Neural crest cell (in vitro differentiated cells): ENCODE data around the gene ZNRF1. TPM values are rescaled to one million over a fixed set of nuclear protein-coding genes. Genes with fewer than 3 reads are reported as not detected.

Experiments
- DNase-seq: peaks from one replicate; pipeline ENCODE4 v3.0.0; 2021; ENCODE audit warnings: low read depth, mixed read lengths, low spot score
- H3K27ac Mint-ChIP-seq: one replicate; pipeline ENCODE4 v1.8.0; 2021; ENCODE audit warnings: mild to moderate bottlenecking, mixed read lengths; ENCODE audit not compliant: unreplicated experiment
- H3K27me3 Mint-ChIP-seq: 2 replicates; pipeline ENCODE4 v1.8.0; 2021; ENCODE audit warnings: low read depth, mild to moderate bottlenecking, mixed read lengths
- H3K36me3 Mint-ChIP-seq: 2 replicates; pipeline ENCODE4 v1.8.0; 2021; ENCODE audit warnings: low read depth, mild to moderate bottlenecking, mixed read lengths
- H3K4me1 Mint-ChIP-seq: 2 replicates; pipeline ENCODE4 v1.8.0; 2021; ENCODE audit warnings: mixed read lengths
- H3K4me3 Mint-ChIP-seq: one replicate; pipeline ENCODE4 v1.8.0; 2021; ENCODE audit warnings: mild to moderate bottlenecking, mixed read lengths
- H3K9me3 Mint-ChIP-seq: 2 replicates; pipeline ENCODE4 v1.8.0; 2021; ENCODE audit warnings: mixed read lengths
- total RNA-seq: library from RNA; stranded (reverse); gene quantifications from 2 replicates; pipeline ENCODE4 v1.2.1, GENCODE V29; 2021
- TF ChIP-seq, protein P1 (sequence below): fragments of 200-600 bp; sonication (generic); conservative IDR thresholded peaks from 2 replicates; pipeline ENCODE4 v1.5.0; 2021; ENCODE audit warnings: antibody characterized with exemption, mild to moderate bottlenecking

Gene ZNRF1
- total RNA-seq, 1 donor from 2014 or later: 48.4 TPM

DNA sequence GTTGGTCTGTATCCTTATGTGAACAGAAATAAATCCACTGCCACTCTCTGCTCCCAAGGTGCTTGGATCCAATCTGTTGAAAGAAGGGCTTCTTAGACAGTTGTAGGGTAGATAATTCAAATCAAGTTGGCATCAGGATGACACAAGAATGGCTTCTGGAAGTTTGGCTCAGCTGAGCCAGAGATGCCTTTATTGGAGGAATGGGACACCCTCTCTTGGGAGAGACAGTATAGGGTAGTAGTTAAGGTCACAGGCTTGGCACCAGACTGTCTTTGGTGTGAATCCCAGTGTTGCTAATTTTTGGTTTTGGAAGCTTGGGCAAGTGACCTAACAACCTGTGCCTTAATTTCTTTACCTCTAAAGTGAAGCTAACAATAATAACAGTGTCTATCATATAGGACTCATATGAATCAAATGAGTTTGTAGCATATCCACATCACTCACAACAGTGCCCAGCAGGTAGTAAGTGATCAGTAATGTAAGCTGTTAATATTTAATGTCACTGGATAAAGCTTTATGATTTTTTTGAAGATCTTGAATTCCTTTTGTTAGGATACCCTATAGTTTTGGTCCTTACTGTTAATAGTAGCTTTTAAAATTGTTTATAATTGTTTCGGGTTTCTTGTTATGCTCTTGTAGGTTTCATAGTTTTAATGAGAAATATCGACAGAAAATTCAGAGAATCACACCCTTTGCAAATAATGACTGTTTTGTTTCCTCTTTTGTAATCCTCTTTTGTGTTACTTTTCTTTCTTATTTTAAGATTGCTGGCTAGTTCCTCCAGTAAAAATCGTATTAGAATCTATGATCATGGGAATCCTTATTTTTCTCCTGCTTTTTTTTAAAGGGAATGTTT lies 19.1 kb downstream of the ZNRF1 start:
- no peak for DNase-seq
- no peaks in the 10 kb centered on the region for H3K27me3 Mint-ChIP-seq
- peaks cover 9% of the 10 kb centered on the region for H3K9me3 Mint-ChIP-seq
- TF ChIP-seq, protein P1, sequence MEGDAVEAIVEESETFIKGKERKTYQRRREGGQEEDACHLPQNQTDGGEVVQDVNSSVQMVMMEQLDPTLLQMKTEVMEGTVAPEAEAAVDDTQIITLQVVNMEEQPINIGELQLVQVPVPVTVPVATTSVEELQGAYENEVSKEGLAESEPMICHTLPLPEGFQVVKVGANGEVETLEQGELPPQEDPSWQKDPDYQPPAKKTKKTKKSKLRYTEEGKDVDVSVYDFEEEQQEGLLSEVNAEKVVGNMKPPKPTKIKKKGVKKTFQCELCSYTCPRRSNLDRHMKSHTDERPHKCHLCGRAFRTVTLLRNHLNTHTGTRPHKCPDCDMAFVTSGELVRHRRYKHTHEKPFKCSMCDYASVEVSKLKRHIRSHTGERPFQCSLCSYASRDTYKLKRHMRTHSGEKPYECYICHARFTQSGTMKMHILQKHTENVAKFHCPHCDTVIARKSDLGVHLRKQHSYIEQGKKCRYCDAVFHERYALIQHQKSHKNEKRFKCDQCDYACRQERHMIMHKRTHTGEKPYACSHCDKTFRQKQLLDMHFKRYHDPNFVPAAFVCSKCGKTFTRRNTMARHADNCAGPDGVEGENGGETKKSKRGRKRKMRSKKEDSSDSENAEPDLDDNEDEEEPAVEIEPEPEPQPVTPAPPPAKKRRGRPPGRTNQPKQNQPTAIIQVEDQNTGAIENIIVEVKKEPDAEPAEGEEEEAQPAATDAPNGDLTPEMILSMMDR: no peak
- H3K4me1 Mint-ChIP-seq: peaks cover 10% of the 10 kb centered on the region
- peaks cover 27% of the 10 kb centered on the region for H3K36me3 Mint-ChIP-seq
- H3K27ac Mint-ChIP-seq: no peak overlapping the region
- no peak overlapping the region for H3K4me3 Mint-ChIP-seq

DNA sequence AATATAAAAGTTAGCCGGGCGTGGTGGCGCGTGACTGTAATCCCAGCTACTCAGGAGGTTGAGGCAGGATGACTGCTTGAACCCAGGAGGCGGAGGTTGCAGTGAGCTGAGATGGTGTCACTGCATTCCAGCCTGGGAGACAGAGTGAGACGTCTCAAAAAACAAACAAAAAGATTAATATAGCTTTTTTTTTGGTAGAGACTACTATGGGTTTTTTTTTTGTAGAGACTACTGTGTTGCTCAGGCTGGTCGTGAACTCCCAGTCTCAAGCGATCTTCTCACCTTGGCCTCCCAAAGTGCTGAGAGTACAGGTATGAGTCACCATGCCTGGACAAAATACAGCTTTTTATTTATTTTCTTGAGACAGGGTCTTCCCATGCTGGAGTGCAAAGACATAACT lies 20.2 kb downstream of the ZNRF1 start:
- no peak for DNase-seq
- Mint-ChIP-seq H3K4me3 (no peak overlapping the region), H3K4me1 (peaks cover 9% of the 10 kb centered on the region)

DNA sequence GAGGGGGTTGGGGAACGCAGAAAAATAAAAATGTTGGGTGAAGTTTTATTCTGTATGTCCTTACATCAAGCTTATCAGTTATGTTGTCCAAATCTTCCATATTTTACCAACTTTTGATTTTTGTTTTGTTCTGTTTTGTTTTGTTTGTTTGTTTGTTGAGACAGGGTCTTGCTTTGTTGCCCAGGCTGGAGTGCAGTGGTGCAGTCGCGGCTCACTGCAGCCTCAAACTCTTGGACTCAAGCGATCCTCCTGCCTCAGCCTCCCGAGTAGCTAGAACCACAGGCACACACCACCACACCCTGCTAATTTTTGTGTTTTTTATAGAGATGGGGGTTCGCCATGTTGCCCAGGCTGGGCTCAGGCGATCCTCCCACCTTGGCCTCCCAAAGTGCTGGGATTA lies 20.8 kb downstream of the ZNRF1 start:
- Mint-ChIP-seq H3K9me3 (peaks cover 9% of the 10 kb centered on the region), H3K36me3 (peaks cover 27% of the 10 kb centered on the region)

More for the DNA sequence above, 20.2 kb downstream of the ZNRF1 start:
- TF ChIP-seq, protein P1: no peak
- peaks cover 9% of the 10 kb centered on the region for H3K9me3 Mint-ChIP-seq
- H3K27me3 Mint-ChIP-seq: no peaks in the 10 kb centered on the region
- H3K36me3 Mint-ChIP-seq: peaks cover 27% of the 10 kb centered on the region
- H3K27ac Mint-ChIP-seq: no peak overlapping the region

DNA sequence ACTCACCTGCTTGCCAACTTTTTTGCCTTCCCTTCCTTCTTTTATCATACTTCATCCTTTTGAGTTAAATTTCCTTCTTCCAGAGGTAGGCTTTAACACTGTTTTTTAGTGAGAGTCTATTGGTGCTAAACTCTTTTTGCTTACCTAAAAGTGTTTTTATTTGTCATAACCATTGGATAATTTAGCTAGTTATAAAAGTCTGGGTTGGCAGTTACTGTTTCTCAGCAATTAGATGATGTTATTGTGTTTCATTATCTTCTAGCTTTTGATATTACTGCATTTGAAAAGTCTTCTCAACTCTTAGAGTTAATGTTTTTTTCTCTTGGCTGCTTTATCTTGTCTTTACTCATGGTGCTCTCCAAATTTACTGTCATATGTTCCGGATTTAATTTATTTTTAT lies 22.6 kb downstream of the ZNRF1 start:
- H3K27me3 Mint-ChIP-seq: no peaks in the 10 kb centered on the region
- DNase-seq: no peak
- TF ChIP-seq, protein P1: no peak
- peaks cover 20% of the 10 kb centered on the region for H3K4me1 Mint-ChIP-seq
- H3K27ac Mint-ChIP-seq: no peak overlapping the region
- no peak overlapping the region for H3K4me3 Mint-ChIP-seq
- H3K36me3 Mint-ChIP-seq: peaks cover 27% of the 10 kb centered on the region
- H3K9me3 Mint-ChIP-seq: peaks cover 9% of the 10 kb centered on the region

More for the DNA sequence above, 20.8 kb downstream of the ZNRF1 start:
- TF ChIP-seq, protein P1: no peak
- Mint-ChIP-seq H3K4me3 (no peak overlapping the region), H3K27ac (no peak overlapping the region), H3K4me1 (peaks cover 11% of the 10 kb centered on the region), H3K27me3 (no peaks in the 10 kb centered on the region)
- no peak for DNase-seq

DNA sequence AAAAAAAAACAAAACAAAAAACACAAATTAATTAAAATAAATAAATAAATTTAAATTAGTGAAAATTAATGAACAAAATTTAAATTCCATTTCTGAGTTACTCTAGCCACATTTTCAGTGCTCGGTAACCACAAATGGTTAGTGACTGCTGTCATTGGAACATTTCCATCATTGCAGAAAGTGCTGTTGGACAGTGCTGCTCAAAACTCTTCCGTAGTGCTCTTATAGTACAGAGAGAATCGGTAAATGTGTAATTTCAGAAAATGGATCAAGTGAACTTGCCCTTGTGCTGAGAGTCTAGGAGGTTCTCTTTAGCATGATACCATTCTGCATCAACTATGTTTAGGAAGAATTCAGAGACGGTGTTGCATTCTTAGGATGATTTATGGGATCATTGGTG lies 23.7 kb downstream of the ZNRF1 start:
- H3K27ac Mint-ChIP-seq: no peak overlapping the region

More for the DNA sequence above, 23.7 kb downstream of the ZNRF1 start:
- H3K27me3 Mint-ChIP-seq: no peaks in the 10 kb centered on the region
- no peak overlapping the region for H3K4me3 Mint-ChIP-seq
- peaks cover 27% of the 10 kb centered on the region for H3K36me3 Mint-ChIP-seq
- H3K4me1 Mint-ChIP-seq: peaks cover 18% of the 10 kb centered on the region
- no peak for DNase-seq
- TF ChIP-seq, protein P1: no peak
- peaks cover 9% of the 10 kb centered on the region for H3K9me3 Mint-ChIP-seq
